Stimulated activated CD8-positive, alpha-beta memory T cell treated with anti-CD3 and anti-CD28 coated beads, Interleukin-4, amount 100 ng/mL, for 1 hour (primary cell): ENCODE data around the gene LRP4.
"Not testable (repeated sequence)": the region's sequence is repeated elsewhere in the genome, so short reads cannot be mapped to it uniquely, and the experiment has no call there.

Experiments used
- DNase-seq, 2 donors: peaks; one replicate each; pipeline ENCODE4 v3.0.0-alpha.2; 2020; ENCODE audit warnings: low read depth in 2 of 2, low spot score in 1 of 2

The LRP4 gene, protein sequence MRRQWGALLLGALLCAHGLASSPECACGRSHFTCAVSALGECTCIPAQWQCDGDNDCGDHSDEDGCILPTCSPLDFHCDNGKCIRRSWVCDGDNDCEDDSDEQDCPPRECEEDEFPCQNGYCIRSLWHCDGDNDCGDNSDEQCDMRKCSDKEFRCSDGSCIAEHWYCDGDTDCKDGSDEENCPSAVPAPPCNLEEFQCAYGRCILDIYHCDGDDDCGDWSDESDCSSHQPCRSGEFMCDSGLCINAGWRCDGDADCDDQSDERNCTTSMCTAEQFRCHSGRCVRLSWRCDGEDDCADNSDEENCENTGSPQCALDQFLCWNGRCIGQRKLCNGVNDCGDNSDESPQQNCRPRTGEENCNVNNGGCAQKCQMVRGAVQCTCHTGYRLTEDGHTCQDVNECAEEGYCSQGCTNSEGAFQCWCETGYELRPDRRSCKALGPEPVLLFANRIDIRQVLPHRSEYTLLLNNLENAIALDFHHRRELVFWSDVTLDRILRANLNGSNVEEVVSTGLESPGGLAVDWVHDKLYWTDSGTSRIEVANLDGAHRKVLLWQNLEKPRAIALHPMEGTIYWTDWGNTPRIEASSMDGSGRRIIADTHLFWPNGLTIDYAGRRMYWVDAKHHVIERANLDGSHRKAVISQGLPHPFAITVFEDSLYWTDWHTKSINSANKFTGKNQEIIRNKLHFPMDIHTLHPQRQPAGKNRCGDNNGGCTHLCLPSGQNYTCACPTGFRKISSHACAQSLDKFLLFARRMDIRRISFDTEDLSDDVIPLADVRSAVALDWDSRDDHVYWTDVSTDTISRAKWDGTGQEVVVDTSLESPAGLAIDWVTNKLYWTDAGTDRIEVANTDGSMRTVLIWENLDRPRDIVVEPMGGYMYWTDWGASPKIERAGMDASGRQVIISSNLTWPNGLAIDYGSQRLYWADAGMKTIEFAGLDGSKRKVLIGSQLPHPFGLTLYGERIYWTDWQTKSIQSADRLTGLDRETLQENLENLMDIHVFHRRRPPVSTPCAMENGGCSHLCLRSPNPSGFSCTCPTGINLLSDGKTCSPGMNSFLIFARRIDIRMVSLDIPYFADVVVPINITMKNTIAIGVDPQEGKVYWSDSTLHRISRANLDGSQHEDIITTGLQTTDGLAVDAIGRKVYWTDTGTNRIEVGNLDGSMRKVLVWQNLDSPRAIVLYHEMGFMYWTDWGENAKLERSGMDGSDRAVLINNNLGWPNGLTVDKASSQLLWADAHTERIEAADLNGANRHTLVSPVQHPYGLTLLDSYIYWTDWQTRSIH (N-terminal part only)

DNA sequence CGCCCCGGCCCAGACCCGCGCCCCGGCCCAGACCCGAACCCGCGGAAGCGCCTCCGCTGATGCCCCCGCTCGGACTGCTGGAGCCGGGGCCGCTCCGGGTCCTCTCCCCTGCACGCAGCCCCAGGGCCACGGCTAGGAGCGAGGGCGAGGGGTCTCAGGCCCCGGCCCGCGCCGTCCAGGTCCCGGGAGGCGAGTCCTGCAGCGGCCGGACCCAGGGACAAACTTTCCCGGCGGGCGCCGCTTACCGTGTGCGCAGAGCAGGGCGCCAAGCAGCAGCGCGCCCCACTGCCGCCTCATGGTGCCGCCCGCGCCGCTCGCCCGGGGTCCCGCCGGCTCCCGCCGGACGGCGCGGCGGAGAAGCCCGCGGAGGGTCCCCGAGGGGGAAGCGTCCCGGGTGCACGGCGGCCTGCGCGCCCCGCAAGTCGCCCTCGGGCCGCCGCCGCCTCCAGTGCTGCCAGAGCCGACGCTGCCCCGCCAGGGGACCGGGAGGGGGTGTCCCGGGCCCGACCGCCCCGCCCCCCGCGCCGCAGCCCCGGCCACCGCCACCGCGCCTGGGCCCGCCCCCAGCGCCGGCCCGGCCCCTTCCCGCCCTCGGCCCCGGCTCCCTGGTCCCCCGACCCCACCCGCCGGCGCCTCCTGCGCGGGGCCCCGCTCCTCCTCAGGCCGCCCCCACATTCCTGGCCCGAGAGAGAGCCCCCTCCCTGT is at the start of gene LRP4:
LRP4 (minus strand) TSS at position 468 of the 705 bp plus-strand sequence; CDS start at position 297, 171 bp downstream.
- no peak for DNase-seq

- DNase-seq = no peak
Observed at GRCh38 chr11:46967962-46968361, 49.6 kb upstream of the LRP4 start.

- no peak for DNase-seq
Observed at GRCh38 chr11:46966773-46967172, 48.4 kb upstream of the LRP4 start.

- no peak for DNase-seq
Observed at GRCh38 chr11:46963844-46964243, 45.5 kb upstream of the LRP4 start.

- not testable (repeated sequence) for DNase-seq
Observed at GRCh38 chr11:46961886-46962285, 43.5 kb upstream of the LRP4 start.

- DNase-seq = no peak
Observed at GRCh38 chr11:46961041-46961440, 42.7 kb upstream of the LRP4 start.

GRCh38 chr11:46958777-46959176 is 40.4 kb upstream of the LRP4 start:
- DNase-seq = no peak

- DNase-seq = no peak
Observed at GRCh38 chr11:46953093-46953492, 34.7 kb upstream of the LRP4 start.

DNA sequence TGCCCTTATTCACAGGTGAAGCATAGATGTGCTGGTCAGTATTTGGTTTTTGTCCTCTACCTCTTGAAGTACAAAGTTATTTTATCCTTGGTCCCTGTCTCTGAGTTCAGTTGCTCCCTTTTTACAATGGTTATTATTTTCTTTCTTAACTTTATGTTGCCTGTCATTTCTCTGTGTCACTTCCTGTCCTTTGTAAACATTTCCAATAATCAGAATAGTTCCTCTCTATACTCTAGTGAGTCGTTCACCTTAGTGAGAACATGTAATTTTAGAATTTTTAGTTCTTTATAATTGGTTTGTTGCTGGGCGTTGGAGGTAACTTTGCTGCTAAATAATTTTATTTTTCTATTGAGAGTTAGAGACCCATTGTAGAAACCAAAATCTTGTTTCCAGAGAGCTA is 34.2 kb upstream of the LRP4 start:
- no peak for DNase-seq

DNA sequence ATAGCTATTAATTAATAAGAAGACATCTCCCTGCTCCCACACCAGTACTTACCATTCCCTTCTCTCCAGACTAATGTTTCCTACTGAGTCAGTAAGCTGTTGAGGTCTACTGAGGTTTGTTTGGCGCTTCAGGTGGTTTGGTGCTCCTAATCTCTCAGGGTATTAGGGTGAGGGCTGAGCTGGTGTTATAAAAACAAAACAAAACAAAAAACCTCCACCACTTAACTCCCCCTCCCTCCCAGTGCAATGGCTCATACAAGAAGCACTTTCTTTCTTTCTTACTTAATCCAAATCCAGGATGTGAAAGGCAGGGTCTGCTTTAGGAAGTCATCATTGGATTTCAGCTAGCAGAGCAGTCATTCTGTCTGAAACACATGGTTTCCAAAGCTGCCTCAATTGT is 33.5 kb upstream of the LRP4 start:
- DNase-seq = no peak

DNA sequence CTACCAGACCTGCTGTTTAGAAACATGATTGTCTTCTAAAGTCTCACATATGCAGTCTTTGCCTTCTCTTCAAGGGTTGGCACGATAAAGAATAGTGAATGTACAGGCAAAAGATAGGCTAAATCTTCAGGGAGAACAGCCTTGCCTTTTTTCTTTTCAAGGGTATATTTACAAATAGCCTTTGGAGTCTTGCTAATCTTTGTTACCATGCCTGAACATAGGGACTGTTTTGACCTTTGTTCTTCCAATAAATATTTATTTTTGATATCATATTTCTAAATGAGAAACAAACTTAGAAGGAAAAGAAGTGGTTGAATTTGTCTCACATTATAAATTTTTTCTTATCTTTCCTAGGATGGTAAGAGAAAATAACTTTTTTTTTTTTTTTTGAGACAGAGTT is 30.9 kb upstream of the LRP4 start:
- no peak for DNase-seq

DNA sequence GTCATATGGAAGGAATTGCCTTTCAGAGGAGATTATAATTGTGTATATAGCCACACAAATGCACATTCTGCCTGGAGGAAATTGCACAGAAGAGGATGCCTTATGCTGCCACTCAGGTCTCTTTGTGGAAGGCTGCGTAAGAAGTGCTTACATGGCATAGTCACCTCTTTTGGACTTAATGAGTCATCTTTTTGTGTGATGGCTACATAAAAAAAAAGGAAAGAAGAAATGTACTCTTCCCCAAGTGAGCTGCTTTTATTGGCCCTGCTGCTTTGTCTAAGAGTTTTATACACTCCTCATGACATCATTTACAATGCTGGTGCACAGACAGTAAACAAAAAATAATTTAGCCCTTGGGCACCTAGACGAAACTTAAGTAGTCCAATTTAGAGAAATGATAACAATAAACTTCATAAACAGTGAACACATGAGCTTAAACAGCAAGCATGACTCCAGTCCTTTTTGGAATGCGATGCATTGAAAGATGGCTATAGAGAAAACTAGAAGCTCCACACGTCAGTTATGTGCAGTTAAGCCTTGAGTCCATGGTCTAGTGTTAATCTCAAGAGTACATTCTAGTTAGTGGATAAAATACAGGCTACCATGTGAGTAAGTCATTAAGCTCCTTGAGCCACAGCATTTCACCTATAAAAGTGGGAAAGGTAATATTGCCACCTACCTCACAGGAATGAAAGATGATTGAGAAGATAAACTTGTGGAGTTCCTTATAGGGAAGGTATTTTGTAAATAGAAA is 30.2 kb upstream of the LRP4 start:
- no peak for DNase-seq

DNA sequence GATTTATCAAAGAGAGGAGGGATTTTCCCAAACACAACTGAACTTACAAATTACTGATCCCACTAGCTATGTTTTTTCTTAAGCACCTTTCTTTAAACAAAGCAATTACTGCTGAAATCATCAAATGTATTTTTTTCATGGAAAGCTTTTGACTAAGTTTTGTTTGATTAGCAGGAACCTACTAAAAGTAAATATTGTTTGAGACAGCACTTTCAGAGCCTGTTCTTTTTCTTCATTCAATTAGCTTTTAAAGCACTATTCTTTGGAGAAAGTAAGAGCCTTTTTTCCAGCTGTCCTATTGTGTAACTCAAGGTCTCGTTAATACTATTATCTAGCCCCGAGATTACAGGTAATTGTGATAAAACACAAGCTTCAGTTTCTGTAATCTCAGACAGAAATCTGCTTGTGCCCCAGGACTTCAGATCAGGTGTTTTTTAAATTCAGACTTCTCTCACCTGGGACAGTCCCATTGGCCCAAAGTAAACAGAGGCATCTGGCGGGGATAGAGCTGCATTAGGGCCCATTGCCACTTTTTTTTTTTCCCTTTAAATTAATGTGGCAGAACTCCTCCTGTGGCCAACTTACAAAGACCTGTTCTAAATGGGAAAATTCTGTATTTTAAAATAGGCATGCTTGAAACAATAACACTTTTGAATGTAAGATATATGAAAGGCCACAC is 29.2 kb upstream of the LRP4 start:
- no peak for DNase-seq

DNA sequence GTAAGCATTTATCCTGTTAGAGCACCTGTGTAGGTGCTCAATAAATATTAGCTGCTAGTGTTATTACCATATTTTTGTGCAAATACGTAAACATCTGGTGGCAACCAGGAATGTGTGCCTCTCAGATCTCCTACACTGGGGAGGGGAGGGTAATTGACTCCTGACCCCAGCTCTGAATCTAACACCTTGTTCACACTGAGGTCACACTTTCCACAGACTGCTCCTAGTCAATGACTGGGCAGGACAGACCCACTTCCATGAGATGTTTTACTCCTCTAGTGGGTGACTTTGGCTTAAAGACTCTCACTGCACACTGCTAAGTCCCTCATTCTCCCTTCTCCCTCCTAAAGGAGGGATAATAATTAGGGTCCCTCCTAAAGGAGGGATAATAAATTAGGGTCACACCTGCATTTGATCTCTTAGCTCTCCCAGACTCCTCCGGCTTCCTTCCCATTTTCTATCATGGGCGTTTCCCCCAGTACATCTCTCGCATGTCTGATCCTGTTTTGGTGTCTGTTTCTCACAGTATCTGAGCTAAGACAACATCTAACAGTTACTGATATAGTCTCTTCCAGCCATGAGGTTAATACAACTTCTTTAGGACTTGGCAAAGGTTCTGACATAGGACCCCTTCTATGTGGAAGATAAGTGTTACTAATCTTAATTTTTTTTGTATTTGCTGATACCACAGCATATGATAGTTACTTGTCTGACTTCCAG is 26.2 kb upstream of the LRP4 start:
- DNase-seq = no peak

DNA sequence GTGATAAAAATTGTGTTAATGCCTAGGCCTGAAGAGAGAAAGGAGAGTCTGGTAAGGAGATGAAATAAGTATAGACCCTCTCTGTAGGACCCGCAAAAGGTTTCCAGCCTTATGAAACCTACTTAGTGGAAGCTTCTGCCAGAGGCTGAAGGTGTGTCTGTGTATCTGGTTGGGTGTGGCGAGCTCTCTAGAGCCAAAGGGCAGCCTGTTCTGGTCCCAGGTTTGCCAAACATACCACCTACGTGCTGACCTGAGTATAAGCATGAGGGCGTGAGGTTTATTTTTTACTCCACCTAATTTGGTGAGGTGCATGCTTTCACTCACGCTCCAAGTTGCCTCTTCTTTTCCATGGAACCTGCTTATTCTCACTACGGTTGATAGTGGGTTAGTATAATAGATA is 23.8 kb upstream of the LRP4 start:
- no peak for DNase-seq

DNA sequence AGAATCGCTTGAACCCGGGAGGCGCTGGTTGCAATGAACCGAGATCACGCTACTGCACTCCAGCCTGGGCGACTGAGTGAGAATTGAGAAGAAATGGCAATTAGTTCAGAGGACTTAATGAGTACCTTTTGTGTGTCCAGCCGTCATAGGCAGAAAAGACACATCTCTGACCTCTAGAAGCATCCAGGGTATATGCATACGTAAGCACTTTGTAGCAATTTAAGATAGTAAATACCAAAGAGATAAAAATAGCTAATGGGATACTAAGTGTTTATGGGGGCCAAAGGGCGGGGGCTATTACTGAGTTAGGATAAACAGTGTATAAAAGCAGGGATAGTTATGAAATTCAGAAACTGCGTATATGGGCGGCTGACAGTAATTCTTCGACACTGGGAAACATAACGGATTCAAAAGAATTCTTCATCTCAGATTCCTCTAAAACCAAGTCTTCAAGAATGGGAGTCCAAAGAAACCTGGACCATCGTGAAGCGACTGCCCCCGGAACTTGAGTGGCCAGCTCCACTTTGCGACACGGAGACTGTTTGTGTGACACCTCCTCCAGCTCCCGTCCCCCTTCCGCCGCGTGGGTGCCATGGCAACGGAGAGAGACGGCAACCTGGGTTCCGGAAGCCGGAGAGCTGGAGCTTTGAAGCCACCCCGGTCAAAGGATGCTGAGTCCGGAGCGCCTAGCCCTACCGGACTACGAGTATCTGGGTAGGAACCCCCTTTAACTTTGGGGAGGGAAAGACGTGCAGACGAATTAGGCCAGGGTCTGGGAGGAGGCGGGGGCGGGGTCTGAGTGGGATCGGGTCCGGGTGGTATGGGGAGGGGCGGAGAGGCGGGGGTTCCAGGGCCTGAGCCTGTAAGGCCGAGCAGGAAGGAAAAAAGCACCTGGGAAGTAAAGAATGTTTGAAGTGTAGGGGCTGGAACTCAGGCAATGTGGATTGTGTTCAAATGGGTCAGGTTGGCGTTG is 18.1 kb upstream of the LRP4 start, which contains the start of gene CSTPP1:
CSTPP1 (plus strand) TSS at position 624 of the 973 bp plus-strand sequence; CDS start at position 669, 45 bp downstream.
- peak; percentile 88 to 90 for DNase-seq

GRCh38 chr11:46930089-46930488 is 11.7 kb upstream of the LRP4 start:
- DNase-seq = no peak
